Activated effector memory CD4-positive, alpha-beta T cell treated with Interleukin-2 at 50 U/mL for 16 hours (primary cell): Measurements from ENCODE around the gene PTK6.

Source experiments
- DNase-seq: peaks from one replicate; pipeline ENCODE4 v3.0.0-alpha.2; 2020

Gene PTK6

DNA sequence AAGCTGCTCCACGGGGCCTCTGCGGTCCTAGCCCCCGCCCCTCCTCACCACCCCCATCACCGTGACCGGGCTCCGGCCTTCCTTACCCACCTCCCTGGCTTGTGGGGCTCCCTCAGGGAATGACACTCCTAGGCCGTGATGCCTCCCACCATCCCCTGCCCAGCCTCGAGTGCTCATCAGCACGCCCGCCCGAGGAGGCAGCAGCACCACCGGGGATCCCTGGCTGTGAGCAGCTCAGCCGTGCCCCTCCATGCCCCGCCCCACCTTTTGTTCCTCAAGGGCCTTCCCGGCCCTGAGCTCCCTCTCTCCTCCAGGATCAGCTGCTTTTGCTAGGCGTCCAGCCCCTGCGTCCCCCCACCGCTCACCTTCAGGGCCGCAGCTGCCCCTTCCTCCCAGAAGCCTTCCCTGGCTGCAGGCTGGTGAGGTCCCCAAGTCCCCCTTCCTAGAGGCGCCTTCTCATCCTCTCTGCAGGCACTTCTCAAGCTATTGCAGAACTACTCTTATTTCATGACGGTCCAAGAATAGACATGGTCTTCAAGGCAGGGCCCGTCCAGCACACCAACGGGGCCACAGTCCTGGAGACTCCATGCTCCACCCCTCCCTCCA lies 19.8 kb upstream of the PTK6 start:
- no peak for DNase-seq

DNA sequence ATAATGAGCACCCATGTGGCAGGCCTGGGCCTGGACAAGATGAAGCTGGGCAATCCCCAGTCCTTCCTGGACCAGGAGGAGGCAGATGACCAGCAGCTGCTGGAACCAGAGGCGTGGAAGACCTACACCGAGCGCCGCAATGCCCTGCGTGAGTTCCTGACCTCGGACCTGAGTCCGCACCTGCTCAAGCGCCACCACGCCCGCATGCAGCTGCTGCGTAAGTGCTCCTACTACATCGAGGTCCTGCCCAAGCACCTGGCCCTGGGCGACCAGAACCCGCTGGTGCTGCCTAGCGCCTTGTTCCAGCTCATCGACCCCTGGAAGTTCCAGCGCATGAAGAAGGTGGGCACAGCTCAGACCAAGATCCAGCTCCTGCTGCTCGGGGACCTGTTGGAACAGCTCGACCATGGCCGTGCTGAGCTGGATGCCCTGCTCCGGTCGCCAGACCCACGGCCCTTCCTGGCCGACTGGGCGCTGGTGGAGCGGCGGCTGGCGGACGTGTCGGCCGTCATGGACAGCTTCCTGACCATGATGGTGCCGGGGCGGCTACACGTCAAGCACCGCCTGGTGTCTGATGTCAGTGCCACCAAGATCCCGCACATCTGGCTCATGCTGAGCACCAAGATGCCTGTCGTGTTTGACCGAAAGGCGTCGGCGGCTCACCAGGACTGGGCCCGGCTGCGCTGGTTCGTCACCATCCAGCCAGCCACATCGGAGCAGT lies 18.6 kb upstream of the PTK6 start:
- no peak for DNase-seq

DNA sequence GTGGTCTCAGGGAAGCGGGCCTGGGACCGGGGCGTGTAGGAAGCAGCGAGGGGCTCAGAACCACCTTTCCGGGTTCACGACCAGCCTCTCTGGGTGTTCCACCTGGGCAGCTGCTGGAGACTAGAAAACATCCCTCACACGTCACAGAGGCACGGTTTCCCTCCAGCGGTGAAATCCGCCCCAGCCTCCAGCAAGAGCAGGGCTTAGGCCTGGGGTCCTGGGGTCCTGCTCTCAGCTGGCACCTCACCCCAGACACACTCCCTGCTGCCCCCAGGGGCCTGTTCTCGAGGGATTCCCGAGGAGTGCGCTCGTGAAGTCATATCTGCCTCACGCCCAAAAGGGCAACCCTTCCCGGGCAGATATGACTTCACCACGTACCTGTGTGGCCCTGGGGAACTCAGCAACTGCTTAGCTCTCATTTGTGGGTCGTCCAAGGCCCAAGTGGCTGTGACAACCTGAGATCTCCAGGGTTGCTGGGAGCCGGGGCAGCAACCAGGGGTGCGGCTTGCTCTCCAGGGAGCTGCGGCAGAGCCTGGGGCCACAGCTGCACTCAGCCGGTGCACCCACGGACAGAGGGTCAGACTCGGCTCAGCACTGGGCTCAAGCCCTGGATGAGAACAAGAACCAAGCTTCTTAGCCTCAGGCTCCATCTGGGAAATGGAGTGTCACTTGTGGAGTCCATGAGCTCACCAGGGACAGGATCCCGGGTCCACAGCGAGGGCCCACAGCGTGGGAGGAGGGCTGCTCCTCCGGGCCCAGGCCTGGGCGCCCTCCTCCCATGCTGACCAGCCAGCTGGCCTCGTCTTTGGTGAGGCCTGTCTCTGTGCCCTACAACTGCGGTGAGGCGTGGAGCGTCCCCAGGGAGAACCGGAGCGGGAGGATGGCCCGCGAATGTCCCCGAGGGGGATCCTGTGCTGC lies 17.4 kb upstream of the PTK6 start:
- DNase-seq = no peak

DNA sequence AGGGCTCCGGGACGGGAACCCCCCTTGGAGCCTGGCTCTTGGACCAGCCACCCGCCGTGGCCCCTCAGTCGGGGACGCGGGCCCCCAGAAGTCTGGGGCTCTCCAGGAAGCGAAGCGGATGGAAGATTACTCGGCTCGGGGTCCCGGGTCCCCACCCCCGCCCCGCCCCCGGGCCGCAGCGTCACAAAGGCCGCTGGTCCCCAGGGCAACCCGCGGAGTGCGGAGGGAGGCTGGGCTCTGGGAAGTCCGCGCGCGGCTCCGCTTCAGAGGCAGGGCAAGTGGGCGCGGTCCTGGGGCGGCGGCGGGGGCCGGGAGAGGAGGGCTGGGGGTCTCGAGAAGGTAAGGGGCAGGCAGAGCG lies 16.7 kb upstream of the PTK6 start, which contains the start of gene FNDC11:
TSS of gene FNDC11 (plus strand) at position 227 of the 358 bp plus-strand sequence. CDS start 1,505 bp downstream, outside the sequence.
- DNase-seq = no peak

DNA sequence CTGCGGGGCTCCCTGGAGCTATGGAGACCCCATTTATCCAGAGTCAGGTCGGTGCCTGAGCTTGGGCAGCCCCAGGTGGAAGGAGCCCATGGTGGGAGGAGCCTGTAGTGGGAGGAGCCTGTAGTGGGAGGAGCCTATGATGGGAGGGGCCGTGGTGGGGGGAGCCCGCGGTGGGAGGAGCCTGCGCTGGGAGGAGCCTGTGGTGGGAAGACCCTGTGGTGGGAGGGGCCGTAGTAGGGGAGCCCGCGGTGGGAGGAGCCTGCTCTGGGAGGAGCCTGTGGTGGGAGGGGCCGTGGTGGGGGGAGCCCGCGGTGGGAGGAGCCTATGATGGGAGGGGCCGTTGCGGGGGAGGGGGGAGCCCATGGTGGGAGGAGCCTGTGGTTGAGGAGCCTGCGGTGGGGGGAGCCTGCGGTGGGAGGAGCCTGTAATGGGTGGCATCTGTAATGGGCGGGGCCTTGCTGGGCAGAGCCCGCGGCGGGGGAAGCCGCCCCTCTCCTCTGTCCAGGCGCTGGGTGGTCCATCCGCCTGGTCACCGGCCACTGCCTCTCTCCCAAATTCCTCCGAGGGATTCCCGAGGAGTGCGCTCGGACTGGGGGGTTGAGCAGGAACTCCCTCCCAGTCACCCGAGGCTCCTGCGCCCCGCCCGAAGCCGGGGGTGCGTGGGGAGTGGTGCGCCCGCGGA lies 16.2 kb upstream of the PTK6 start:
- DNase-seq = peak; percentile 78

DNA sequence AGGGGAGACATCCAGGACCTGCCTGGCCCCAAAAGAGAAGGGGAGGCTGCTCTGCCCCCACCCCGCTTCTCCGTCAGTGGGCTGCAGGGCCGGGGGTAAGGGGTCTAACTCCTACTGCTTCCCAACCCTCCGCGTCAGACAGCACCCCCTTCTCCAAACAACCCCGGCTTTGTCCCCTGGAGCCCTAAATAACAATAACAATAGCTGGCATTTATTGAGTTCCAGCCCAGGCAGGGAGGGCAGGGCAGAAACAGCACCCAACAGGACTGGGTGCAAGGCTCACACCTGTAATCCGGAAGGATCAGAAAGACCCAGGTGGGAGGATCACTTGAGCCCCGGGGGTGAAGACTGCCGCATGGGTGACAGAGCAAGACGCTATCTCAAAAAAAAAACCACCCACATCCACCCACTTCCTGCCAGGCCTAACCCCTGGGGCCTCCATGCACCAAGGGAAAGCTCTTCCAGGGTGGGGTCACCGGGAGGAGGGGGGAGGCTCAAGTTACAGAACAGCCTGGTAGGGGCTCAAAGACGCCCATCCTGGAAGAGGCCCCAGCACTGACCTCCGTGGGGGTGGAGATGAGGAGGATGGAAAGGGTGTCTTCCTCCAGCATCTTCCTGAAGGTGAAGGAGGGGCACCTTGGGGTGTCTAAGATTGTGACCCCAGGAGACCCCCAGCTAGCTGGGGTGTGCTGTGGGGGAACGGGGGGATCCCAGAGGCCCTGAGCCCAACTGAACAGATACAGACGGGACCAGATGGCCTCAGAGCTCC lies 15.5 kb upstream of the PTK6 start:
- DNase-seq = peak; percentile 55

- DNase-seq = no peak
These were observed 13.9 kb upstream of the PTK6 start for GRCh38 chr20:63551068-63551467.

- no peak for DNase-seq
These were observed 12.6 kb upstream of the PTK6 start for GRCh38 chr20:63549679-63550282.

DNA sequence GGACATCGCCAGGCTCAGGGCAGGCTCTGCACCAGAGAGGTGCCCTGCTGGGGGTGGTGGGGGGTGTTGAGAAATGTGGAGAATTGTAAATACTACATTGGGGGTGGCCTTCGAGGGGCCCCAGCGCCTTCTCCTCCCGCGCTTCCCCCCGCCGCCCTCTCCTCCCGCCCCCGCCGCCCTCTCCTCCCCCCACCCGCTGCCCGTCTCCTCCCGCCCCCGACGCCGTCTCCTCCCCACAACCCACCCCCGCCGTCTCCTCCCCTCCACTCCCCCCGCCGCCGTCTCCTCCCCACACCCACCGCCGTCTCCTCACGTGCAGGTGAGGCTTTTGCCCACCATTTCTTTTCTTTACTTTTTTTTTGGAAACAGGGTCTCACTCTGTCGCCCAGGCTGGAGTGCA lies 11.8 kb upstream of the PTK6 start:
- DNase-seq = no peak

DNA sequence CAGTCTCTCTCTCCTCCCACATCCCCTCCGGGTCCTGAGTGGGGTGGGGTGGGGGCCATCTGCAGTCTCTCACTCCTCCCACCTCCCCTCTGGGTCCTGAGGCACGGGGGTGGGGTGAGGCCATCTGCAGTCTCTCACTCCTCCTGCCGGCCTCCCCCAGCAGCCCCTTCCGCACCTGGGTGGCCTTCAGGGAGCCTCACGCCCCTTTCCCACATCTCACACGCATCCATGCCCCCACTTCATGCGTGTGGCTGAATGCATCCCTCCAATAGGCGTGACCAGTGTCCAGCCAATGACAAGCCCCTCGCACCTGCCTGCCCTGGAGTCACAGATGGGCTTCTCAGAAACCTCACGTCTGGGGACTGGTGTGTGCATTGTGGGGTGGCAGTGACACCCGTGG lies 11.4 kb upstream of the PTK6 start:
- DNase-seq = no peak

- DNase-seq = no peak
These were observed 10.7 kb upstream of the PTK6 start, which contains the start of gene SRMS for GRCh38 chr20:63547725-63548480. Gene SRMS, minus strand, starts transcription at chr20:63547749. Its CDS starts 286 bp downstream, at chr20:63547463.

DNA sequence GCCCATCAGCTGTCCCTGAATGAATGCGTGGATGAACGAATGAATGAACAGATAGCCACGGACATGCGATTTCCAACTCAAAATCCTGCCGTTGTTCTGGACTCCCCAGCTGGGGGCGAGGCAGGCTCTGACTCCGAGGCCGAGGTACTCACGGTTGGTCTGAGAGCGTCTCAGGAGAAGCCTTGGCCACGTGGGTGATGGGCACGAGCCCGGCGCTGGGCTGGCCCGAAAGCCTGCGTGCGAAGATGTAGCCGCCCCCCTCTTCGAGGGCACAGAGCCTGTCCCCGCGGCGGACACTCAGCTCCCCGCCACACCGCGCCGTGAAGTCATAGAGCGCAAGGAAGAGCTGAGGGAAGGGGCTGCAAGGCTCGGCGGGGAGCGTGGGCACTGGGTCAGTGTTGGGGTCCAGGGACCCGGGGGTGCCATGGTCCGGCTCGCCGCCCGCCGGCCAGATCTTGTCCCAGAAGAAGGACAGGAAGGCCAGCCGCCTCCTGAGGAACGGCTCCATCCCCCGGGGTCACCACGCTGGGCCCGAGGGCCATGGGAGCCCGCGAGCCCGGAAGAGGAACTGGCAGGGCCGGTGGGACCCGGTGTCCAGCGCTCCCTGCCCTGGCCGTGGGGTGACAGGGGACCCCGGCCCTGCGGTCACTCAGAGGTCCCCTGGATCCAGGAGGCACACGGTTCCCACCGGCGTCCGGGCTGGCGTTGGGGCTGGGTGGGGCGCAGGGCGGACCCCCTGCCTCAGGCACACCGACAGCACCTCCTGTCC lies 10.0 kb upstream of the PTK6 start:
- DNase-seq = no peak

GRCh38 chr20:63546256-63546955 lies 9.2 kb upstream of the PTK6 start:
- no peak for DNase-seq

DNA sequence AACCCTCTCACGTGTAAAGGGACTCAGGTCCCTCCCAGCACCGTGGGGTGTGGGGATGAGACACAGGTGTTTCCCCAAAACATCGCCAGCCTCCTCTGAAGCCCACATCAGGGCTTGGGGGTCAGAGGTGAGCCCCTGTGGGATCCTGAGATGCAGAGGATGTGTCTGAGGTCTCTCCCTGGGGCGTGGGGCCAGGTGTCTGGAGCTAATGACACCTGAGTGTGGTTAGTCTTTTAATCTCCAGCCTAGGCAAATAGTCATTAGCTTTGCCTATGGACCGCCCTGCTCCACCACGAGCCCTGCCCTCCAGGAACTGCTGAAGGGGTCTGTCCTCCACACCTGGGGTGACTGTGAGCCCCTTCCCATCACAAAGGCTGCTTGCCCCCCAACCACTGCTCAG lies 8.6 kb upstream of the PTK6 start:
- no peak for DNase-seq

DNA sequence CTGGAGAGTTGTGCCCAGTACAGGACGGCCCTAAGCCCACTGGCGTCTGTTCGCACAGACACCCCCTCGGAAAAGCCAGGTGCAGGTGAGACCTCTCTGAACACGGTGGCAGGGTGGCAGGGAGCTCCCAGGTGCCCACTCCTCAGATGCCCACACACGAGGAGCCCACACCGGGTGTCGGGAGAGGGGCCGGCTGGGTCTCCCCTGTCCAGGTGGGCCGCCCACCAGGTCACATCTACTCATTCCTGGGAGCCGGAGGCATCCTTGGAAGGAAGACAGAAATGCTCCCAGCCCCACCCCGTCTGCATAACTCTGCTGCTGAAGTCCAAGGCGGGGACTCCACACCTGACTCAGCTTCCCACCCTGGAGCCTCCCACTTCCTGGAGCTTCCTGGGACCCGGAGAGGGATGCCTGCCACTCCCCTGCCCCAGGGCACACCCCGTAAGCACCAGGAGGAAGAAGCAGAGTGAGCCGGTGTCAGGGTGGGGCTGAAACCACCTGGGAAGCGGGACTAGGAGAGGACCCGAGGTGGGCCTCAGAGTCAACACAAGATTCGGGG lies 7.9 kb upstream of the PTK6 start:
- no peak for DNase-seq

DNA sequence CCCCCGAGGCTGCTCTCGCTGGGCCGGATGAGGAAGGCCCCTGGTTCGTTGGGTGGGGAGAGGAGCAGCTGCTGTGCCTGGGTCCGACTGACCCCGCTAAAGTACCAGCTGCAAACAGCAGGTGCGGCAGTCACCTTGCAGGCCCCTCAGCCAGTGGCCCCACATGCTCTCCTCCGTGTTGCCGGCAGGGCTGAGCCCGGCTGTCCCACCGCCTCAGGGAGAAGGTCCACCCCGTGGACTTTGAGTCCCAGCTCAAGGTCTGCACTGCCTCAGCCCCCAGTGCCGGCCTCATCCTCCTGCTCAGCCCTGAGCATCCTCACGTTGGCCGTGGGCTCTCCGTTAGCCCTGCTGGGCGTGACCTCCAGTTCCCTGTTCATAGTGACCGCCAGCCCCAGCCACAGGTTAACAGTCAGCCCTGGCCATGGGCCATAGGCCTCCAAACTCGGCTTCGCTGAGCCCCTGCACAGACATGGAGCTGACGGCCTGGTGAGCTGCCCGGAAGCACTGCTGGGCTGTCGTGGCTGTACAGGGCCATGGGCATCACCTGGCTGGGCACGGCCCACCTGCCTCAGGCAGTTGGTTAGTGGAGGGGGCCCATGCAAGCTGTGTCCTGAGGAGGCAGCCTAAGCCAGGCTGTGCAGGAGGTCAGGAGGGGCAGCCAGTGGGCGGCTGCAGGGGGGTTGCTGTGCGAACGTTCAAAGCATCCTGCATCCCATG lies 7.2 kb upstream of the PTK6 start:
- DNase-seq = no peak

DNA sequence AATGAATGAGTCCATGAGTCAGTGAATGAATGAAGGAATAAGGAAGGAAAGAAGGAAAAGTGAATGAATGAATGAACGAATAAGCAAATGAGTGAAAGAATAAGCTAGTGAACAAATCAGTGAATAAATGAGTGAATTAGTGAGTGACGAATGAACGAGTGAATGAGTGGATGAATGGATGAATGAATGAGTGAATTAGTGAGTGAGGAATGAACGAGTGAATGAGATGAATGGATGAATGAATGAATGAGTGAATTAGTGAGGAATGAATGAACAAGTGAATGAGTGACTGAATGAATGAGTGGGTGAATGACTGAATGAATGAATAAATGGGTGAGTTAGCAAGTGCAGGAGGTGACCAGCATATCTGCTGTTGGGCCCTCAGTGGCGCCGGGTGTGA lies 6.6 kb upstream of the PTK6 start:
- no peak for DNase-seq

DNA sequence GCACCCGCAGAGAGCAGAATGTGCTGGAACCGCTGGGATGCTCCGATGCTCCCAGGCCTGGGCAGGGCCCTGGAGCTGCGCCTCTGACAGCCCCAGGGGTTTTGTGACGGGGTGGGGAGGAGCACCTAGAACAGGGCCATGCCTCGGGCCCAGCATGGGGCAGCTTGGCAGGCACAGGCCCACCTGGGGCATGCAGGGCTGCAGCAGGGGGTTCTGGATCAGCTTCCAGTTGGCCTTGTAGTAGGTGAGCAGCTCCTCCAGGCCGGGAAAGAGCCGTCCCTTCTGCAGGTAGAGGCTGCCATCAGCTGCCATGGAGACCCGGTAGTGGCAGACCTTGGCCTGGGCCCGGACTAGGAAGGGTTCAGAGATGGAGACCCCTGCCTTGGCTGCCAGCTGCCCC lies 6.0 kb upstream of the PTK6 start:
- DNase-seq = no peak

GRCh38 chr20:63542696-63543095 lies 5.5 kb upstream of the PTK6 start:
- DNase-seq = no peak
